Bronchial epithelial cell (primary cell): ENCODE data around the gene CCDC197. TPM values are rescaled to one million over a fixed set of nuclear protein-coding genes. Genes with fewer than 3 reads are reported as not detected.
A peak's percentile ranks its signal among the peaks of the same experiment; 100 is the strongest.

Experiments
- DNase-seq: peaks from one replicate; pipeline ENCODE4 v3.0.0-alpha.2; 2010; ENCODE audit warnings: low read depth
- FAIRE-seq: peaks from 2 replicates; lab custom pipeline; 2011; peaks lifted over from hg19 to GRCh38; lab: Jason Lieb, UNC
- H3K27me3 ChIP-seq: 2 replicates; pipeline ENCODE4 v1.5.1; 2011; ENCODE audit warnings: low read length; ENCODE audit not compliant: control insufficient read depth, insufficient read depth
- H3K36me3 ChIP-seq: 2 replicates; pipeline ENCODE4 v1.5.1; 2011; ENCODE audit warnings: low read length; ENCODE audit not compliant: control insufficient read depth, insufficient read depth
- H3K4me3 ChIP-seq: 2 replicates; pipeline ENCODE4 v1.5.1; 2011; ENCODE audit warnings: mild to moderate bottlenecking, low read depth, low read length, control low read depth
- CTCF ChIP-seq: IDR thresholded peaks from 2 replicates; pipeline ENCODE4 v1.5.1; 2011; ENCODE audit warnings: mild to moderate bottlenecking, moderate library complexity, low read length, control low read depth, inconsistent platforms; ENCODE audit not compliant: insufficient read depth, severe bottlenecking
- total RNA-seq: library from RNA; depleted of rRNA; stranded (reverse); fragments of >200 nt; gene quantifications from 2 replicates; pipeline ENCODE4 v1.2.1, GENCODE V29; 2014

CCDC197 gene
- total RNA-seq, 1 donor from 2014 or later, result not detected

- Histone ChIP-seq H3K27me3 (no peaks in the 10 kb centered on the region), H3K4me3 (no peak overlapping the region), H3K36me3 (peaks cover 7% of the 10 kb centered on the region)
- TF ChIP-seq CTCF, result no peak
- DNase-seq (no peak), FAIRE-seq (no peak)
Measured at GRCh38 chr14:94041551-94042346, 44.6 kb downstream of the CCDC197 start.

- TF ChIP-seq CTCF, result no peak
- DNase-seq (no peak), FAIRE-seq (peak; percentile 80)
- Histone ChIP-seq H3K36me3 (peaks cover 7% of the 10 kb centered on the region), H3K4me3 (no peak overlapping the region), H3K27me3 (no peaks in the 10 kb centered on the region)
Measured at GRCh38 chr14:94042433-94043091, 45.5 kb downstream of the CCDC197 start.

- TF ChIP-seq CTCF, result no peak
- FAIRE-seq (no peak), DNase-seq (no peak)
- Histone ChIP-seq H3K36me3 (peaks cover 10% of the 10 kb centered on the region), H3K27me3 (no peaks in the 10 kb centered on the region), H3K4me3 (no peak overlapping the region)
Measured at GRCh38 chr14:94043111-94043755, 46.1 kb downstream of the CCDC197 start.

GRCh38 chr14:94043756-94044475 lies 46.8 kb downstream of the CCDC197 start:
- FAIRE-seq (no peak), DNase-seq (no peak)
- Histone ChIP-seq H3K36me3 (peaks cover 14% of the 10 kb centered on the region), H3K27me3 (no peaks in the 10 kb centered on the region), H3K4me3 (no peak overlapping the region)
- no peak for TF ChIP-seq CTCF

- peaks cover 18% of the 10 kb centered on the region for H3K36me3 ChIP-seq
- FAIRE-seq, result no peak
- TF ChIP-seq CTCF, result no peak
Measured at GRCh38 chr14:94044476-94045091, 47.5 kb downstream of the CCDC197 start.

More at GRCh38 chr14:94044476-94045091, 47.5 kb downstream of the CCDC197 start:
- DNase-seq, result no peak
- Histone ChIP-seq H3K4me3 (no peak overlapping the region), H3K27me3 (no peaks in the 10 kb centered on the region)
